ENCODE data around the gene GSDMA. TPM values are rescaled to one million over a fixed set of nuclear protein-coding genes. Genes with fewer than 3 reads are reported as not detected.
"Not testable (repeated sequence)": the region's sequence is repeated elsewhere in the genome, so short reads cannot be mapped to it uniquely, and the experiment has no call there.

The GSDMA gene
- total RNA-seq, 4 donors from 2014 or later = 0.16 to 0.26 TPM; not detected in 2

- intact Hi-C loops (cut with DNase I; ENCODE audit: low total_unique reads) (no loop called here), in situ Hi-C loops (cut with MboI; ENCODE audit: low sequenced_read_pairs in 4 of 4) (no loop called here)
- peak in 1 of 2 donors; percentile 67 for DNase-seq
- Histone ChIP-seq H3K9me3 (no peaks in the 10 kb centered on the region), H3K27ac (peak overlapping the region in 2 of 4 donors; percentile 18 to 38), H3K4me3 (no peak overlapping the region), H3K27me3 (no peaks in the 10 kb centered on the region), H3K36me3 (no peaks in the 10 kb centered on the region), H3K4me1 (peaks cover 0 to 5% of the 10 kb centered on the region in 2 donors)
- peak in 1 of 2 donors; percentile 63 for ATAC-seq
- TF ChIP-seq CTCF (IDR thresholded peaks at IDR 0.05 in 4 of 5, conservative IDR thresholded peaks at IDR 0.05 in 1 of 5) (no peak), POLR2A (IDR thresholded peaks at IDR 0.05) (no peak)
These were observed 19.0 kb upstream of the GSDMA start for GRCh38 chr17:39943702-39944392.

- no peak for ATAC-seq
- H3K27me3 ChIP-seq = no peaks in the 10 kb centered on the region
These were observed 18.5 kb upstream of the GSDMA start for GRCh38 chr17:39944393-39944711.

DNA sequence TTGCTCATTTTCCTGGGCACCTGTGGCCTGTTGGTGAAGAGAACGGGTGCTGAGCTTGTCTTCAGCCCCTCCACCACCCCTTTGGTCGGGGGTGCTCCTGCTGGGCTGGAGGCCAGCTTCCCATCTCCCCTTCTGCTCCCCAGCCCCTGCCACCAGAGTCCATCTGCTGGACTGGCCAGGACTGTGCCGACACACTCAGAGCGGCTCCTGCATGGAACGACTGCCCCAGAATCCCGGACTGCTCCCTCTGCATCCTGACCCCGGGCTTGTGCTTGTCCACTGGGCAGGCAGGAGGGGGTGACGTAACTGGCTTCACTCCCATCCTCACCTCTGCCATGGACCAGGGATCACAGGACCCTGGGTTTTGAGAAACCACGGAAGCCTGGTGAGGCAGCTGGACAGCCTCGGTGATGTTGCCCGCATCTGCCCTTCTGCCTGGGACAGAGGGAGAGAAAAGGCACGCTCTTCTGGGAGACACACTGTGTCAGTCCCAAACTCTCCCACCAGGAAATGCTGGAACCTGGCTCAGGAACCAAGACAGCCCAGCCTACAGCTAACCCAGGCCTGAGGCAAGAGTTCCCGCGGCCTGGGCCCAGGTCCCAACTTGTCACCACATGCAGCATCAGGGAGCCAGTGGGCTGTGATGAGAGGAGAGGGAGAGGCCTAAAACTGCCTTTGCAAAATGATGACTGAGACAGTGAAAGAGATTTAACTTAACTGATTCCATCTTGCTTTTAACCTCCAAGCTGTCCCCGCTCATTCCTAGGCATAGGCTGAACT, 16.1 kb upstream of the GSDMA start:
- Histone ChIP-seq H3K4me1 (no peaks in the 10 kb centered on the region), H3K36me3 (no peaks in the 10 kb centered on the region), H3K9me3 (no peaks in the 10 kb centered on the region), H3K27me3 (no peaks in the 10 kb centered on the region), H3K27ac (no peak overlapping the region), H3K4me3 (no peak overlapping the region)
- TF ChIP-seq CTCF (IDR thresholded peaks at IDR 0.05 in 4 of 5, conservative IDR thresholded peaks at IDR 0.05 in 1 of 5) (no peak), POLR2A (IDR thresholded peaks at IDR 0.05) (no peak)
- intact Hi-C loops (cut with DNase I; ENCODE audit: low total_unique reads) (no loop called here), in situ Hi-C loops (cut with MboI; ENCODE audit: low sequenced_read_pairs in 4 of 4) (no loop called here)
- ATAC-seq = no peak
- DNase-seq = no peak

More at GRCh38 chr17:39944393-39944711, 18.5 kb upstream of the GSDMA start:
- no peak overlapping the region for H3K4me3 ChIP-seq
- no peaks in the 10 kb centered on the region for H3K36me3 ChIP-seq
- peaks cover 0 to 5% of the 10 kb centered on the region in 2 donors for H3K4me1 ChIP-seq
- H3K27ac ChIP-seq = peak overlapping the region in 2 of 4 donors; percentile 18 to 38
- no peaks in the 10 kb centered on the region for H3K9me3 ChIP-seq
- in situ Hi-C loops (cut with MboI; ENCODE audit: low sequenced_read_pairs in 4 of 4) (no loop called here), intact Hi-C loops (cut with DNase I; ENCODE audit: low total_unique reads) (no loop called here)
- no peak for DNase-seq
- TF ChIP-seq CTCF (IDR thresholded peaks at IDR 0.05 in 4 of 5, conservative IDR thresholded peaks at IDR 0.05 in 1 of 5) (no peak), POLR2A (IDR thresholded peaks at IDR 0.05) (no peak)

DNA sequence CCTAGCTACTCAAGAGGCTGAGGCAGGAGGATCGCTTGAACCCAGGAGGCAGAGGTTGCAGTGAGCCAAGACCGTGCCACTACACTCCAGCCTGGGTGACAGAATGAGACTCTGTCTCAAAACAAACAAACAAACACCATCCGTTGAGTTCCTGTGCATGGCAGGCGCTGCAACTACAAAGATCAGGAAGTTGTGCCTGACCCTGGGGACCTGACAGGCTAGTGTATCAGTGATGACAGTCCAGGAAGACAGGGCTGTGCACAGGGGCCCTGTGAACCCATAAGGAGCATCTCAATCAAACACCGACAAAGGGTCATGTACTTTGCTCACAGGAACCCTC, 14.3 kb upstream of the GSDMA start:
- H3K4me3 ChIP-seq; in situ Hi-C loops (cut with MboI; ENCODE audit: low sequenced_read_pairs in 4 of 4); H3K4me1 ChIP-seq; intact Hi-C loops (cut with DNase I; ENCODE audit: low total_unique reads); ATAC-seq; DNase-seq; H3K27me3 ChIP-seq; H3K36me3 ChIP-seq; H3K27ac ChIP-seq; H3K9me3 ChIP-seq: not testable (repeated sequence)

GRCh38 chr17:39949028-39949427, 13.8 kb upstream of the GSDMA start:
- intact Hi-C loops (cut with DNase I; ENCODE audit: low total_unique reads) (no loop called here), in situ Hi-C loops (cut with MboI; ENCODE audit: low sequenced_read_pairs in 4 of 4) (no loop called here)
- no peaks in the 10 kb centered on the region for H3K27me3 ChIP-seq
- no peaks in the 10 kb centered on the region for H3K36me3 ChIP-seq
- TF ChIP-seq CTCF (IDR thresholded peaks at IDR 0.05 in 4 of 5, conservative IDR thresholded peaks at IDR 0.05 in 1 of 5) = no peak
- TF ChIP-seq POLR2A (IDR thresholded peaks at IDR 0.05) = no peak
- H3K9me3 ChIP-seq = no peaks in the 10 kb centered on the region
- DNase-seq = no peak
- H3K27ac ChIP-seq = no peak overlapping the region
- peaks cover 6 to 8% of the 10 kb centered on the region in 2 donors for H3K4me1 ChIP-seq
- no peak for ATAC-seq
- H3K4me3 ChIP-seq = no peak overlapping the region
